HG03280 (cell line): ENCODE results near the gene LMX1B.
"Not testable (repeated sequence)": the region's sequence is repeated elsewhere in the genome, so short reads cannot be mapped to it uniquely, and the experiment has no call there.

Experiments
- ATAC-seq: cut with Tn5 transposase; IDR thresholded peaks from one replicate; pipeline ENCODE4 v1.9.1; 2021; ENCODE audit warnings: mild to moderate bottlenecking, moderate library complexity; ENCODE audit not compliant: unreplicated experiment

LMX1B gene

DNA sequence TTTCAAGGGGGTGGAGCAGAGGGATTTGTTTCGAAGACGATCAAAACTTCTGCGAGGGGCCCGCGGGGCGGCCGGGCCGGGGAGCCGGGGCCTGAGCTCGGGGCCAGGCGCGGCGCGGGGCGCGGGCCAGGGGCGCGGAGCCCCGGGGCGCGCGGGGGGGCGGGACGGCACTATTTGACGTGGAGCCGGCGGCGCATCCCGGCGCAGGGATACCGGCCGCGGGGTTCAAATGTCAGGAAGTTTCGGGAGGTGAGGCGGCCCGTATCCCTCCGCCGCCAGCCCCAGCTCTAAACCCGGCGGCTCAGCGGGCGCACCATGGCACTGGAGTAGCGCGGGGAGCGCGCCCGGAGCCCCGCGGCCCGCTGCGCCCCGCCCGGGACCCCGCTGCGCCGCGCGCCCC is at the start of gene LMX1B:
Gene LMX1B (plus strand): TSS at position 278 of the 400 bp plus-strand sequence. CDS start 522 bp downstream, outside the sequence.
- ATAC-seq = no peak

DNA sequence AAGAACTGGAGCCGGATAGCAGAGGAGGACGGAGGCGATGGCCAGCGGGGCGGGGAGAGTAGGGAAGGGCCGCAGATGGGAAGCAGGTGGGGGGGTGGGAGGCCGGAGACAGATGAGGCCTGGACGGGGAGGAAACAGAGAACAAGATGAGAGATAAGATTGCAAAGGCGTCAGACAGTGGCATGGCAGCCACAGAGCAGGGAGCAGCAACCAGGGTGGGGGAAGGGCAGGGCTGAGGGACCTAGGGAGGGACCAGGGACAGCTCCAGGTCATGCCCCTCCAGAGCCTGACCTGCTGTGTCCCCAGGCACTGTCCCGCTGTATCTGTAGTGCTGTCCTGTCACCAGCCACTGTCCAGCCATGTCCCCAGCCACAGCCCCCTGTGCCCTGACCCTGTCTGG is 49.6 kb upstream of the LMX1B start:
- no peak for ATAC-seq

DNA sequence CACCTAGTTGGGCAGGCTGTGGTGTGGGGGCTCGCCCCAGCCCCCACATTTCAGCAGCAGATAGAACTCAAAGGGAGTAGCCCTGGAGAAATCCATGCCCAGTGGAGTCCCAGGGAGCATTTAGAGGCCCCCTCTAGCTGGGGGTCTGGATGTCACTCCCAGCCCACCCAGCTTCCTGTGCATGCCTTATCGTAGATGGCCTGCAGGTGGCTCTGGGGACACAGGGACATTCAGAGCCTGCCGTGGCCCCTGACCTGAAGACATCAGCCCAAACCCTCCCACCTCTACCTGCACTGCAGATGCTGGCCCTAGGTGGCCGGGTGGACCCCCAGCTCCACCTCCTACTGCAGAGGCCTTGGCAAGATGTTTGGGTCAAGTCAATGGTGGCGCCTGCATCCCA is 49.0 kb upstream of the LMX1B start:
- no peak for ATAC-seq

DNA sequence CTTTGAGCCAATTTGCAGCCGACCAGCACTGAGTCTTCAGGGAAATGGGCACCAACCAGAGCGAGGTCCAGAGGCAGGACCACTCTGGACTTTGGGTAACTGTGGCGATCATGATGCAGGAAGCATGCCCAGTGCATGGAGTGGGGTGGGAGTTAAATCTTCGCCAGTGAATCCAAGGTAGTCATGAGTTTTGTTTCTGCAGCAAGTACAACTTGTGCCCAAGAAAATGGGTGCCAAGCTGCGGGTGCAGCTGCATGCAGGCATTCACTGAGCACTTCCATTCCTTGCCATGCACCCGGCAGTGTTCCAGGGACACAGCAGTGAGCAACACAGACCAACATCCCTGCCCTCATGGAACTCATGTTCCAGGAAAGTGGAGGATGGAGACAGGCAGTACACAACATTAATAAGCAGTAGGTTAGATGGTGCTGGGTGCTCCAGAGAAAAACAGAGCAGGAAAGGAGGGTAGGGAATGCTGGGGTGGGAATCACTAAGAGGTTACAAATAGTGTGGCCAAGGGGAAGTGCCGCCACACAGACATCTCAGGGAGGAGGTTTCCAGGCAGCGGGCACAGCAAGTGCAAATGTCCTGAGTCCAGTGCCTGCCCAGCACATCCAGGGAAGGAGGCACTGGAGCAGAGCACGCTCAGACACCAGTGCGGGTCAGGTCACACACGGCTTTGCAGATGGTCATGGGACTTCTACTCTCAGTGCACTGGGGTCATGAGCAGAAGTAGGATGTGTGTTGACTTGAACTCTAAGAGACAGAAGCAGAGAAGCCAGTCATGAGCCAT is 48.2 kb upstream of the LMX1B start:
- ATAC-seq = no peak

DNA sequence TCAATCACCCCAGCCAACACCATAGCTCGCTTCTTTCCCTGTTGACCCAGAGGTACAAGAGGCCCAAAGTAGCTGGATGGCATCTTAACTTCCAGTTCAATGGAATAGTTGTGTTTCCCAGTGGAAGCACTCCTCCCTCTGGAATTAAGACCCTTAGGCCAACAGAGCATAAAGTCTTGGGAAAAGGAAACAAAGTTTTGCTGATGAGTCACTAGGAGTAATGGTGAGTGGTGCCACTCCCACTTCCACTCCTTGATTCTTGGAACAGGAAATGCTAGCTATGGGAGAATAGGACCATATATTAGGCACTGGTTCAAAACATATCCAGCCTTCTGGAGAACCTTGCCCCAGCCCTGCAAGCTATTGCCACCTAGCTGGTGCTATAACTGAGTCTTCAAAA is 44.7 kb upstream of the LMX1B start:
- no peak for ATAC-seq

DNA sequence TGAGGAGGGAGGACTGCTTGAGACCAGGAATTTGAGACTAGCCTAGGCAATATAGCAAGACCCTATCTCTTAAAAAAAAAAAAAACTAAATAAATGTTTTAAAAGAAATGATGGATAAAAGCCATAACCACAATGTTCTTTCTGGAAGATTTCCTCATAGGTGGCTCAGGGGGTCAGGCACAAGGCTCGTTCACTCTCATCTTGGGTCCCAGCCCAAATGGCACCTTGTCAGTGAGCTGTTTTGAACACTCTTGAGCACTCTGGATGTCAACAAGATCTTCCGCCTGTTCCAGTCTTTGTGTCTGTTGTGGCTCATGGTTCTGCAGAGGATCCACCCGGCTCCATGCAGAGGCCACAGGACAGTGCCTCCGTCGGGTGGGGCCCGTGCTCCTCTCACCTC is 35.7 kb upstream of the LMX1B start:
- ATAC-seq = no peak

DNA sequence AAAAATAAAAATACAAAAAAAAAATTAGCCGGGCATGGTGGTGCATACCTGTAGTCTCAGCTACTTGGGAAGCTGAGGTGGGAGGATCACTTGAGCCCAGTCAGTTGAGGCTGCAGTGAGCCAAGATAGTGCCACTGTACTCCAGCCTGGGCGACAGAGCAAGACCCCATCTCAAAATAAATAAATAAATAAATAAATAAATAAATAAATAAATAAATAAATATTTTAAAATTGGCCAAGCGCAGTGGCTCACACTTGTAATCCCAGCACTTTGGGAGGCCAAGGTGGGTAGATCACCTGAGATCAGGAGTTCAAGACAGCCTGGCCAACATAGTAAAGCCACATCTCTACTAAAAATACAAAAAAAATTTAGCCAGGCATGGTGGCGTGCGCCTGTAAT is 33.4 kb upstream of the LMX1B start:
- ATAC-seq = not testable (repeated sequence)

DNA sequence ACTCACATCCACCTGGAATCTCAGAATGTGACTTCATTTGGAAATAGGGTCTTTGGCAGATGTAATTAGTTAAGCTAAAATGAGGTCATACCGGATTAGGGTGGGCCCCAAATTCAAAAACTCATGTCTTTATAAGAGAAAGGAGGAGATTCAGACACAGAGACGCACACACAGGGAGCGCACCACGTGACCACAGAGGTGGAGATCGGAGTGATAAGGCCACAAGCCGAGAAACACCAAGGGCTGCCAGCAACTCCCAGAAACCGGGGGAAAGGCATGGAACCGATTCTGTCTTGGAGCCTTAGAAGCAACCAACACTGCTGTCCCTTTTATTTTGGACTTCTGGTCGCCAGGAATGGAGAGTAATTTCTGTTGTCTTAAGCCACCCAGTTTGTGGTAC is 31.8 kb upstream of the LMX1B start:
- no peak for ATAC-seq

DNA sequence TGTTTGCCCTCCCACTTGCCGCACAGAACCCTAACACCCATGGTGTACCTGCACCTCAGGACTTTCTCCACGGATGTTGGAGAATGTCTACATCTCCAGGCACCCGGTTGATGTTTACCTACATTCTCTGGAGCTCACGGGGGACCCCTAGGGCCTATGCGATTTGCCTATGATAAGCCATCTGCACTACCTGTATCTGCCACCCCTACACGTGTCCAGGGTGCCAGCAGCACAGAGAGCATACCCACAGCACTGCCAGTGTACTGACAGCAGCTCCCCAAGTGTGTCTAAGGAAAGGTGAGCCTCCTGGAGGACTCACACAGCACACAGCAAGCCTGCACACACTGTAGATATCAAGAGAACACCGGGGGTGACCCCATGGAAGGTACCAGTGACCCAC is 31.3 kb upstream of the LMX1B start:
- no peak for ATAC-seq

DNA sequence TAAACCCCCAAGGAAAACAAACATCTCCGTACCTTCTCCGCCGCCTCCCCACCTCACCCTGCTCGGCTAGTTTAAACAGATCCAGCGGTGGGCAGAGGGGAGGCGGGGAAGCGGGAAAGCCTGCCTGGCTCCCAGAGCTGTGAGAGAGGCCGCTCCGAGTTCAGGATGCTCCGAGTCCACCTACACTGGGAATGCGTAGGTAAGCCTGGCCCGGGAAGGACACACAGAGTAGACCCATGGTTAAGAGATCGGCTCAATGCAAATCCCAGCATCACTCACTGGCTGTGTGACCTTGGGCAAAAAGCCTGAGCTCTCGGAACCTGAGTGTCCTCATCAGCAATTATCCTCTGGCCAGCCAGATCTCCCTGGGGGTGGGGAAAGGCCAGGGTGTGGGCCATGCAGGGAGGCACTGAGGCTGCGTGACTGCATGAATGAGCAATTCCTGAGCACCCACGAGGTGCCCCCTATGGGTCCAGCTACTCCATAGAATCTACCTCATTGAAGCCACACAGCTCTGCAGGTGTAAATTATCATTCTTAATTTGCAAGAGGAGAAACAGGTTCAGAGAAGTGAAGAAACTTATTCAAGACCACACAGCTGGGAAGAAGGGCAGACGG is 30.5 kb upstream of the LMX1B start:
- no peak for ATAC-seq

DNA sequence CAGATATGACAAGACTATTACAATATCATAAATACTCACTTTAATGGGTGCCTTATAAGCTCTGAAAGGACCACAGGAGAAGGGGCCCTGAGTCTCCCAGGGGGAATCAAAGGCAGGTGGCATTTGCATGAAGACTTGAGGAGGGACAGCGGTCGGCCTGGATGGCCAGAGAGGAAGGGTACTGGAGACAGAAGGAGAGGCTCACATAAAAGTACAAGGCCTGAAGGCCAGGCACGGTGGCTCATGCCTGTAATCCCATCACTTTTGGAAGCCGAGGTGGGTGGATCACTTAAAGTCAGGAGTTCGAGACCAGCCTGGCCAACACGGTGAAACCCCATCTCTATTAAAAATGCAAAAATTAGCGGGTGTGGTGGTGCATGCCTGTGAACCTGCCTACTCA is 29.1 kb upstream of the LMX1B start:
- ATAC-seq = no peak

DNA sequence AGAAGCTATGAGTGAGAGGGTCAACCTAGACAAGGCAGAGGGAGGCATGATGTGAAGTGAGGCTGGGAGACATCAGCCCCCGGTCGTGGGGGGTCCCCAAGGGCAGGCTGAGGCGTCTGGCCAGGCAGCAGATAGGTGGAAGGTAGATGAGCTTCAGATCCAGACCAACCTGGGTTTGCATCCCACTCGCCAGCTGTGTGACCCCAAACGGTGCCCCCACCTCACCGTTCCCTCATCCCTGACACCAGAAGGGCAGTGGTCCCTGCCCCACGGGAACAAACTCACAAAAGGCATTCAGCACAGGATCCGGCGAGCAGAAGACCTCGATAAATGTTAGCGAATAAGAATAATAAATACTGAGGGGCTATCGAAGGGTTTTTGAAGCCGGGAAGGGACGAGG is 27.5 kb upstream of the LMX1B start:
- ATAC-seq = no peak

DNA sequence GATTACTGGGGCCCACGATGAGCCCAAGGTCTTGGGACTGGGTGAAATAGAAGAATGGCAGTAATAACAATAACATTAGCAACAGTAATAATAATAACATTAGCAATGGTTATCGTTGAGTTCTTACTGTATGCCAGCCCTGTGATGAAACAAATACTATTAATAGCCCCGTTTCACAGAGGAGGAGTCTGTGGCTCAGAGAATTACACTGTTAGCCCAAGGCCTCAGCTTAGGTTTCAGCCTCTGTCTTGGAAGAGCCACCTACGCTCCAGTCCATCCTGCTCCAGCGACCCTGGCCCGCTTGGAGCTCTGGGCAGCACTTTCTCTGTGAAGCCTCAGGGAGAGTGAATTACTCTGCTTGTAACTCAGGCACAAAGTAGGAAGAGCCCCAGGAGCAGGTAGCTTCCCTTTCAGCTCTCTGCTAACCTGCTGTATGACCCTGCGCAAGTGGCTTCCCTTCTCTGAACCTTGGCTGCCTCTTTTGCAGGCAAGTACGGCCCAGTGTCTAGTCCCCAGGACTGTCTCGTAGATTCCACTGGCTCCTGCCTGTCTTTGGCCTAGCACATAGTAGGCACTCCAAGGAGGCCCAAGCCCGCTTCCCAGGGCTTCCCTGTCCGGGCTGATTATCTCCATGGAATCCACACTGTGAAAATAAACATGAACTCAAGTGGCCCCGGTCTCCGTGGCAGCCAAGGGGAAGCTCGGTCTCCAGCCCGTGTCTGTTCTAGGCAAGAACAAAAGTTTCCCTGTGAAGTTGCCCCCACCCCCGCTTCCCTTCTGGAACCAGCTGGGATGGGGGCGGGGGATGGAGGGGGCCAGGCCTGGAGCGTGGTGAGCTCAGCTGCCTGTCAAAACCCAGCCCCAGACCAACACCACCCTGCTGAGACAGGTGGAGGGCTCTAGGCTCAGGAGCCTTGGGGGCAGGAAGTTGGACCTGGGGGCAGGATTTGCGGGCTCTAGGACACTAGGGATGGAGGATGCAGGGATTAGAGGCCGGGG is 26.2 kb upstream of the LMX1B start:
- no peak for ATAC-seq

DNA sequence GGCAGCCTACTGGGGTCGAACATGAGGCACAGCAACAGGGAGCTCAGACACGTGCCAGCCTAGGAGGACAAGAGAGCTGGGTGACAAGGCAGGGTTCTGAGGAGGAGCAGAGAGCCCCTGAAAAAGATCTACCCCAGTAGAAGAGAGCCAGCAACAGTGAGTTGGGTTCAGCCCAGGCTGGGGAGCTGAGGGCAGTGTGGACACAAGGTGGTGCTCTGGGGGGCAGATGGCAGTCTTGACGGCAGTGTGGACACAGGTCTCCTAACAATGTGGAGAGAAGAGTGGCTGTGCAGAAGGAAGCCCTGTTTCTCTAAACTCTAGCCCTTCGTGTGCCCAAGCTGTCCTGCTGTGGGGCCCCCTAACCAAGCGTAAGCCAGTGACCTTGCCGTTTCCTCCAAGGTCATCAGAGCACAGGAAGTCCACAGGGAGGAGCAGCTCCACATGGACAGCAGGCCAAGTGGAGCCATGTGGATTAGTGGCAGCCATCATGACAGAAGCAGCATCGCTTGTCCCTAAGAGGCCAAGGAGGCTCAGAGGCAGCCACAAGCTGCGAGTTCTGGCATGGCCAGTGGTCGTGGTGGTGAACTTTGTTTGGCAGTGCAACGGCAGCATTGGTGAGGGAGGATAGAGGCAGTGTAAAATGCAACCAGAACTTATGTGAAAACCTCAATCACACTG is 25.1 kb upstream of the LMX1B start:
- no peak for ATAC-seq

DNA sequence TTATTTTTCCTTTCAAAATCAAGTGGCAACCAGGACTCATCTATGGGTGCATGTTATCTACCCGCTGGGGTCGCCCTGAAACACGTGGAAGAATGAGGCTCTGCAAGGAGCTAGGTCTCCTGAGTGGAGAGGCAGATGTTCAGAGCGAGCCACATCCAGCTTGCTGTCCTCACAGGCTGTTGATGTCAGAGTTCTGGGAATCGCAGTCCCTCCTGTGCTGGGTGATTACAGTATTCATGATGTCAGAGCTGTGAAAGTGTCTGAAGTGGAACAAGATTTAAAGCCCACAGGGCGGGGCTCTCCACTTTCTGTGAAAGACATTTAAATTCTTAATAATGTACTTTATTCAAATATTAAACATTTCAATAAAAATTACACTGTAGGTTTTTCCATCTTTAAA is 24.4 kb upstream of the LMX1B start:
- ATAC-seq = no peak

DNA sequence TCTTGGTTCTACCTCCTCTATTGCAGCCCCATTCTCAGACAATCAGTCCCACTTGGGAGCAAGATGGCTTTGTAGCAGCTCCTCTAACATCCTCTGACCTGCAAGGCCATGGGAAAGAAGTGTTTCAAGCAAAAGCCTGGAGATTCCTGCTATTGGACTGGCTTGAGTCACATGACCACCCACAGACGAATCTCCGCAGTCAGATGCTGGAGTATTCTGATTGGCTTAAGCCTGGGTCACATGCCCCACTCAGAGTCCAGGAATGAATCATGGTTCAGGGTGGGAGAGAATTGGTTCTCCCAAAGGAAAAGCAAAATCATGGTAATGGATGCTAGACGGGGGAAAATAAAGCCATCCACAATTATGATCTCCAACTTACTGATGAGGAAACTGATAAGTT is 22.6 kb upstream of the LMX1B start:
- ATAC-seq = no peak

DNA sequence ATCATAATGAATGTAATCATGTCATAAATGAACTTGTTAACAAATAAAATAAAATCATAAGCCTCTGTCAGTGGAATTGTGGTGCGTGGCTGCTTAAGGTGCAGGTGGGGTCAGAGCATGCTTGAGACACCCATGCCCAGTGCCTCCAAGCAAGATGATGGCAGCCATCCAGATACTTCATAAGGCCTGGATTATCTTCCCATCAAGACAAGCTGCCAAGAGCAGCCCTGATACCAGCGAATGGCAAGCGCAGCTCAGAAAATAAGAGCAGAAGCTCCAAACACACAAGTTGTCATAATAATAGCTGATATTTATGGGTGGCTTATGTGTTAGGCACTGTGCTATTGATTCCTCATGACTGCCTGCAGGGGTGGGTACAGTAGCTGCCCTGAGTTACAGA is 21.8 kb upstream of the LMX1B start:
- no peak for ATAC-seq

DNA sequence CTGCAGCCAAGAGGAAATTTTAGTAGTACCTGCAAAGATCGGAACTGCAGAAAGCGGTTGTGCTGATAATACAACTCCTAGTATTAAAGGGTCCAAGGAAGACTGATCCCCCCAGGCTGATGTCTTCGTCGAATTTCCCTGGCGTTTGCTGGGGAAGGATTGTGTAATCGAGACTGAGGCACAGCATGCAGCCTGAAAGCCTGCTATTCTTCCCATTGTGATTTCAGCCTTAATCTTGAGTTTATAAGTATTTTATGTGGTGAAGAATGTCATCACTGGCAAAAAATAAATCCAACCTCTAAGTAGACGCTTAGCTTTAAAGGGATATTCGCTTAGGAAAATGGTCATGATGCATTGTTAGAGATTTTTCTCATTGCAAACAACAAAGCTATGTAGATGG is 21.3 kb upstream of the LMX1B start:
- no peak for ATAC-seq

DNA sequence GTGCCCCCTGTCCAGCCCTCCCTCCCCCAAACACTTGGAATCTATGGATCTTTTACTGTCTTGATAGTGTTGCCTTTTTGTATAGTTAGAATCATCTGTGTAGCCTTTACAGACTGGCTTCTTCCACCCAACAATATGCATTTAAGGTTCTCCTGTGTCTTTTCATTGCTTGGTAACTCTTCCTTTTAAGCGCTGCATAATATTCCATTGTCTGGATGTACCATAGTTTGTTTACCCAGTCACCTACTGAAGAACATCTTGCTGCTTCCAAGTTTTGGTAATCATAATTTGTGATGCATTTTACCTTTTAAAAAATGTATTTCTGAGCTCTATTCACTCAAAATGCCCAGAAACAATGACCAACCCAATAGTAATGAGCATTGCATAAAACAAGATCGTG is 17.7 kb upstream of the LMX1B start:
- no peak for ATAC-seq

DNA sequence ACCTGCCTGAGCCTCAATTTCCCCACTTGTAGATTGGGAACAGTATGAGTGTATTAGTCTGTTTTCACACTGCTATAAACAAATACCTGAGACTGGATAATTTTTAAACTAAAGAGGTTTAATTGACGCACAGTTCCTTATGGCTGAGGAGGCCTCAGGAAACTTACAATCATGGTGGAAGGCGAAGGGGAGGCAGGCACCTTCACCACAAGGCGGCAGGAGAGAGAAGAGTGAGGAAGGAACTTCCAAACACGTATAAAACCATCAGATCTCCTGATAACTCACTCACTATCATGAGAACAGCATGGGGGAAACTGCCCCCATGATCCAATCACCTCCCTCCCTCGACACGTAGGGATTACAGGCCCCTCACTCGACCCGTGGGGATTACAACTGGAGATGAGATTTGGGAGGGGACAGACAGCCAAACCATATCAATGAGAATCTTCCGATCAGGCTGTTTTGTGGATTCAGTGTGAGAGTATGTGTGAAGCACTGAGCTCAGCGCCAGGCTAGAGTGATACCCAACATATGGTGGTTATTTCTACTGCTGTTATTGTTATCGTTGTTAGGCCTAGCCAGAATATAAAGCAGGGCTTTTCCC is 14.6 kb upstream of the LMX1B start:
- ATAC-seq = no peak
